IMR-90 (cell line): ENCODE measurements around the gene GNAI3.

Experiments used
- BHLHE40 ChIP-seq: fragments of 150-350 bp; IDR thresholded peaks from 2 replicates; pipeline ENCODE4 v1.6.1; 2016; ENCODE audit warnings: mild to moderate bottlenecking, low read depth, low read length
- CEBPB ChIP-seq: IDR thresholded peaks from 2 replicates; pipeline ENCODE4 v1.6.1; 2012; ENCODE audit warnings: low read depth, low read length, improper control_type of control experiment
- CHD1 ChIP-seq: IDR thresholded peaks from 2 replicates; pipeline ENCODE4 v1.6.1; 2012; ENCODE audit warnings: low read depth, low read length, improper control_type of control experiment
- CTCF ChIP-seq: conservative IDR thresholded peaks from 2 replicates; pipeline ENCODE4 v1.5.1; 2012; ENCODE audit warnings: mild to moderate bottlenecking, low read depth, low read length, improper control_type of control experiment
- FOS ChIP-seq: fragments of 150-350 bp; IDR thresholded peaks from 2 replicates; pipeline ENCODE4 v1.6.1; 2016; ENCODE audit warnings: low read depth, low read length
- MAFK ChIP-seq: IDR thresholded peaks from 2 replicates; pipeline ENCODE4 v1.6.1; 2012; ENCODE audit warnings: low read depth, low read length, improper control_type of control experiment
- MAZ ChIP-seq: IDR thresholded peaks from 2 replicates; pipeline ENCODE4 v1.6.1; 2012; ENCODE audit warnings: low read depth, mild to moderate bottlenecking, low read length, improper control_type of control experiment, moderate library complexity, borderline replicate concordance
- MXI1 ChIP-seq: IDR thresholded peaks from 2 replicates; pipeline ENCODE4 v1.6.1; 2012; ENCODE audit warnings: low read depth, mild to moderate bottlenecking, low read length, moderate library complexity, borderline replicate concordance
- POLR2A ChIP-seq: IDR thresholded peaks from 2 replicates; pipeline ENCODE4 v1.6.1; 2012; ENCODE audit warnings: mild to moderate bottlenecking, low read depth, low read length
- RAD21 ChIP-seq: IDR thresholded peaks from 2 replicates; pipeline ENCODE4 v1.6.1; 2012; ENCODE audit warnings: low read length, improper control_type of control experiment
- RCOR1 ChIP-seq: IDR thresholded peaks from 2 replicates; pipeline ENCODE4 v1.6.1; 2012; ENCODE audit warnings: mild to moderate bottlenecking, low read length, improper control_type of control experiment; ENCODE audit not compliant: insufficient replicate concordance
- RFX5 ChIP-seq: IDR thresholded peaks from 2 replicates; pipeline ENCODE4 v1.8.0; 2012; ENCODE audit warnings: low read depth, mild to moderate bottlenecking, low read length, moderate library complexity
- SMC3 ChIP-seq: fragments of 150-350 bp; IDR thresholded peaks from 2 replicates; pipeline ENCODE4 v1.6.1; 2016; ENCODE audit warnings: low read depth, mild to moderate bottlenecking, antibody characterized with exemption, low read length, moderate library complexity

DNA sequence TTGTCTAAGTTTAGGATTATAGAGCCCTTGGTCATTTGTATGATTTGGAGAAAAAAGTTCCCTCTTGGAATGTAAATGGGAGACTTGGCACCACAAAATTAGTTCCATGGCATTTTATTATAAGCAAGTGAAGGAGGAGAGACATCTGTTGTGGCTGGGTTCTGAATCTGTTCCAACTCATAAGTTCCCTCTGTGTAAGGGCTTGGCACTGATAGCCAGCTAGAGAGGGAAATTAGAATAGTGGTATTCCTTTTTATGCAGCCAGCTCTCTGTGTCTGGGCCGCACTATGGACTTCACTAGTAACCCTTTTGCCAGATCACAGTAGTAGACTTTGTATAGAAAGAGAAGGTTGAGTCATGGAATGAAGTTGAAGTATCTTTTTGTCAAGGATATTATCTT, 31.1 kb downstream of the GNAI3 start:
- no peak for TF ChIP-seq POLR2A
- no peak for TF ChIP-seq CTCF
- no peak for TF ChIP-seq RAD21
- TF ChIP-seq CHD1, result no peak
- no peak for TF ChIP-seq SMC3
- no peak for TF ChIP-seq RCOR1
- no peak for TF ChIP-seq MAZ
- TF ChIP-seq CEBPB, result no peak
- TF ChIP-seq MXI1, result no peak
- no peak for TF ChIP-seq RFX5
- TF ChIP-seq MAFK, result no peak
- no peak for TF ChIP-seq FOS
- TF ChIP-seq BHLHE40, result no peak
